Lower leg skin (tissue), 4 donors: Measurements from ENCODE around the gene NFIA. TPM values are rescaled to one million over a fixed set of nuclear protein-coding genes. Genes with fewer than 3 reads are reported as not detected.

Experiments
- DNase-seq, 2 donors: peaks; one replicate each; pipeline ENCODE4 v3.0.0-alpha.2; 2019; ENCODE audit warnings: low spot score in 2 of 2
- H3K4me3 ChIP-seq: fragments of 200-600 bp; sonication (generic); 2 replicates; pipeline ENCODE4 v1.5.1; 2017; ENCODE audit warnings: mild to moderate bottlenecking, low read depth; ENCODE audit not compliant: poor library complexity, severe bottlenecking
- POLR2A ChIP-seq, 2 donors: fragments of 450-650 bp; IDR thresholded peaks; one replicate each; pipeline ENCODE4 v1.6.1; 2016 to 2017; ENCODE audit warnings: antibody characterized with exemption in 2 of 2, mild to moderate bottlenecking in 1 of 2, moderate library complexity in 1 of 2
- WGBS, 2 donors: methylation state at CpG; one replicate each; pipeline ENCODE4 v1.1.5; 2018; 5-methylcytosine and 5-hydroxymethylcytosine counted together
- intact Hi-C: fragments of 100-400 bp; cut with DNase I; formaldehyde crosslinking; loops from one replicate; pipeline ENCODE4 v1.15.0; 2023; ENCODE audit warnings: low total_unique reads
- total RNA-seq, 4 donors: library from RNA; depleted of rRNA; stranded (reverse); fragments of >200 nt; gene quantifications; one replicate each; pipeline ENCODE4 v1.1.0, GENCODE V29; 2016
- TF ChIP-seq, protein P1 (sequence below), 3 donors: fragments of 450-650 bp; IDR thresholded peaks; one replicate each; pipeline ENCODE4 v1.5.1; 2016; ENCODE audit warnings: antibody characterized with exemption in 3 of 3, mild to moderate bottlenecking in 3 of 3, moderate library complexity in 2 of 3

The NFIA gene
- total RNA-seq, 4 donors from 2014 or later = 26.0 to 32.5 (median 30.3) TPM

DNA sequence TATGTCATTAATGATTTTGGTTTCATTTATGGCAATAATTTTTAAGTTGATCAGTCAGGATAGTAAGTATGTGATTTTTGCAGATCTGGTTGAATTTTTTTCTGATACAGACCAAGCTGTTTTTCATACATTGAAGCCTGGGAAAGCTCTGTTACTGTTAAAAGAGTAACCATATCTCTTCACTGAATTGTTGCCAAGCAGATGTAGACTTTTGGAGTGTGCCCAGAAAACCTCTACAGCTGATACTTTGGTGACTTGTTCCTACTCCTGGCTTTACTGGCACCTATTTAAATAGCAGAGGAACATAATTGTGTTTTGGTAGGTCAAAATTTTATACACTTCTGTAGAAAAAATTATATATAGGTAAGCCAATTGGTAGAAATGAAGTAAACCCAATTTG, 49.4 kb downstream of the NFIA start:
- no peak for DNase-seq
- no peak overlapping the region for H3K4me3 ChIP-seq
- TF ChIP-seq, protein P1, sequence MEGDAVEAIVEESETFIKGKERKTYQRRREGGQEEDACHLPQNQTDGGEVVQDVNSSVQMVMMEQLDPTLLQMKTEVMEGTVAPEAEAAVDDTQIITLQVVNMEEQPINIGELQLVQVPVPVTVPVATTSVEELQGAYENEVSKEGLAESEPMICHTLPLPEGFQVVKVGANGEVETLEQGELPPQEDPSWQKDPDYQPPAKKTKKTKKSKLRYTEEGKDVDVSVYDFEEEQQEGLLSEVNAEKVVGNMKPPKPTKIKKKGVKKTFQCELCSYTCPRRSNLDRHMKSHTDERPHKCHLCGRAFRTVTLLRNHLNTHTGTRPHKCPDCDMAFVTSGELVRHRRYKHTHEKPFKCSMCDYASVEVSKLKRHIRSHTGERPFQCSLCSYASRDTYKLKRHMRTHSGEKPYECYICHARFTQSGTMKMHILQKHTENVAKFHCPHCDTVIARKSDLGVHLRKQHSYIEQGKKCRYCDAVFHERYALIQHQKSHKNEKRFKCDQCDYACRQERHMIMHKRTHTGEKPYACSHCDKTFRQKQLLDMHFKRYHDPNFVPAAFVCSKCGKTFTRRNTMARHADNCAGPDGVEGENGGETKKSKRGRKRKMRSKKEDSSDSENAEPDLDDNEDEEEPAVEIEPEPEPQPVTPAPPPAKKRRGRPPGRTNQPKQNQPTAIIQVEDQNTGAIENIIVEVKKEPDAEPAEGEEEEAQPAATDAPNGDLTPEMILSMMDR (IDR thresholded peaks at IDR 0.05) = no peak
- TF ChIP-seq POLR2A (IDR thresholded peaks at IDR 0.05) = no peak
- intact Hi-C loops = no loop called here

DNA sequence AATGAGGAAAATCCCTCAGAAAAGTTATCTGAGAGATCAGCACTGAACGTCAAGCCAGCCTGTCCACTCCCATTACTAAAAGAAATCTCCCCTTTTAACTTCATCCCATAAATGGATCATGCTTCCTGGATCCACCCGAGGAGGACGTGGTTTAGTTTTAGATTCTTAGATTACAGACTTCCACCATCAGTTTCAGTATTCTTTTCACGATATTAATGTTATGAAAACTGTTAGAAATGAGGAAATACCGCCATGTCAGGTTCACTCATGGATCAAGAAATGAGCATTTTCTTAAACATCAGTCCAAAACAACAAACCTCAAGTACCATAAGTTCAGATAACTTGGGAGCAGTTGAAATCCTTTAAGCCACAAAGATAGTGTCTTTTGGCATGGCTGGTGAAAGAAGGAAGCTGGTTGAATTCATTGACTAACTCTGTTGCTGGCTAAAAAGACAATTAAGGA, 49.8 kb downstream of the NFIA start:
- no peak overlapping the region for H3K4me3 ChIP-seq
- 27 to 31% methylated on average over 5 of the region's 5 CpGs for WGBS, 2 donors
- no peak for TF ChIP-seq POLR2A (IDR thresholded peaks at IDR 0.05)
- TF ChIP-seq, protein P1 (IDR thresholded peaks at IDR 0.05) = no peak
- no peak for DNase-seq
- intact Hi-C loops = no loop called here

DNA sequence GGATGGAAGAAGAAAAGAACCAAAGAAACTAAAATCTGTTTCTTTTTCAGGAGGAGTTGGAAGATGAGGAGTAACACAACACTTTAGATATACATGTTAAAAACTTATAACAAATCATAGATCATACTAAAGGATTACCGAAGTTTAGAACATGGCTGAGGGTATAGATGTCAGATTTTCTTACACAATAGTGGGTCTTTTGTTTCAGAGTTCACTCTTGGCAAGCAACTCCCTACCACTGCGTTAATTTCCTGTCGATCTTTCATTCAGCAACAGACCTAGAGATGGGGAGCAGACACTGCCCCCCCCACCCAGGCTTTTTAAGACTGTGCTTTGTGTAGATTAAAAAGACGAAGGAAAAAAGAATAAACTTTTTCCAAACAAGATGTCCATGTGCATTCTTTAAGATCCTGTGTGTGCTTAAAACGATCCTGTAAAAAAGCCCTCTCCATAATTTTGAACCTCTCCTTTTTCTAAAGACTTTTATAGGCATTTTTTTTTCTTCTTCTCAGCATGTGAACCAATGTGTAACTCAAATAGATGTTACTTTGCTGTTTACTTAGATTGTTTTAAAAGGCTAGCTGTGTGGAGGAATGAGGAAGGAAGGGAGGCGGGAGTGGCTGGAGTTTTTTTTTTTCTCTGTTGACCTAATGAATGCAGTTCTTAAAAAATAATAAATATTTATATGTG, 50.4 kb downstream of the NFIA start:
- no peak for TF ChIP-seq POLR2A (IDR thresholded peaks at IDR 0.05)
- TF ChIP-seq, protein P1 (IDR thresholded peaks at IDR 0.05) = no peak
- H3K4me3 ChIP-seq = no peak overlapping the region
- 39 to 52% methylated on average over 6 of the region's 6 CpGs for WGBS, 2 donors
- DNase-seq = no peak
- intact Hi-C loops = no loop called here

DNA sequence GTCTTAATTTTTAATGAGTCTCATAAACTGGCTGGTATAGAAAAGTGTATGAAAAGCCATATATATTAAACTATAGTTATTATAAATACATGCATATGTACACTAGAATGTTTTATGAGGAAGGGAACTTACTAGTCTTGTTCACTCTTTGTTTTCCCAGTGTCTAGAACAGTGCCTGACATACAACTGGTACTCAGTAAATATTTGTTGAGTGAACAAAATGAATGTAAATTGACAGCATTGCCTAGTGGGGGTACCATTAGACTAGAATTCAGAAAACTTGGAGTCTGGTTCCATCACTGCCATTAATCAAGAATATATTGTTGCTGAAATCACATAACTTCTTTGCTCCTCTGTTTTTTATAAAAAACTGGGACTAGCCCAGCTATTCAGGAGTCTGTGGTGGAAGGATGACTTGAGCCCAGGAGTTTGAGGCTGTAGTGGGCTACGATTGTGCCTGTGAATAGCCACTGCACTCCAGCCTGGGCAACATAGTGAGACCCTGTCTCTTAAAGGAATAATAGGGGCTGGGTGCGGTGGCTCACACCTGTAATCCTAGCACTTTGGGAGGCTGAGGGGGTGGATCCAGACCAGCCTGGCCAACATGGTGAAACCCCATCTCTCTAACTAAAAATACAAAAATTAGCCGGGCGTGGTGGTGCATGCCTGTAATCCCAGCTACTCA, 51.1 kb downstream of the NFIA start:
- DNase-seq = no peak
- WGBS, 2 donors = 65 to 95% methylated on average over 4 of the region's 4 CpGs
- no peak overlapping the region for H3K4me3 ChIP-seq
- TF ChIP-seq POLR2A (IDR thresholded peaks at IDR 0.05) = no peak
- TF ChIP-seq, protein P1 (IDR thresholded peaks at IDR 0.05) = no peak
- intact Hi-C loops = no loop called here

DNA sequence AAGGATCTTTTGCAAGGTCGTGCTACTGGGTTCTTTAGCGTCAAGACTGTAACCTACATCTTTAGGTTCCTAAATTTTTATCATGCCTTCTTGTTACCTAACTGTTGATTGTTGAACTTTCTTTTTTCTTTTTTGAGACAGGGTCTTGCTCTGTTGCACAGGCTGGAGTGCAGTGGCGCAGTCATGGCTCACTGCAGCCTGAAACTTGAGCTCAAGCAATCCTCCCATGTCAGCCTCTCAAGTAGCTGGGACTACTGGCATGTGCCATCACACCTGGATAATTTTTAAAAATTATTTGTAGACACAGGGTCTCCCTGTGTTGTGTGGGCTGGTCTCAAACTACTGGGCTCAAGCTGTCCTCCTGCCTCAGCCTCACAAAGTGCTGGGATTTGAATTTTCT, 52.9 kb downstream of the NFIA start:
- WGBS, 2 donors = 93 to 97% methylated on average over 3 of the region's 3 CpGs
- DNase-seq = no peak
- H3K4me3 ChIP-seq = no peak overlapping the region
- TF ChIP-seq, protein P1 (IDR thresholded peaks at IDR 0.05) = no peak
- TF ChIP-seq POLR2A (IDR thresholded peaks at IDR 0.05) = no peak
- intact Hi-C loops = no loop called here
